HG03045 (cell line): ENCODE data around the gene UHRF1.
"Not testable (repeated sequence)": the region's sequence is repeated elsewhere in the genome, so short reads cannot be mapped to it uniquely, and the experiment has no call there.

Experiments
- ATAC-seq: cut with Tn5 transposase; IDR thresholded peaks from one replicate; pipeline ENCODE4 v1.9.1; 2021; ENCODE audit warnings: mild to moderate bottlenecking, moderate library complexity; ENCODE audit not compliant: unreplicated experiment

The UHRF1 gene

GRCh38 chr19:4909156-4909896 lies at the start of gene UHRF1:
TSS of gene UHRF1 (plus strand) at chr19:4909501. CDS start at chr19:4910886, 1,385 bp downstream.
- ATAC-seq = no peak

GRCh38 chr19:4859697-4860096 lies 49.6 kb upstream of the UHRF1 start:
- ATAC-seq = no peak

GRCh38 chr19:4861147-4861546 lies 48.2 kb upstream of the UHRF1 start:
- ATAC-seq = no peak

- no peak for ATAC-seq
Measured at GRCh38 chr19:4866595-4867424, 42.5 kb upstream of the UHRF1 start.

- peak; percentile 70 for ATAC-seq
Measured at GRCh38 chr19:4867534-4868285, 41.6 kb upstream of the UHRF1 start, which contains the start of gene PLIN3. TSS of gene PLIN3 (minus strand) at chr19:4867667. CDS start at chr19:4861394, 6,273 bp downstream.

- no peak for ATAC-seq
Measured at GRCh38 chr19:4868286-4868834, 40.9 kb upstream of the UHRF1 start.

- ATAC-seq = no peak
Measured at GRCh38 chr19:4870025-4870700, 39.1 kb upstream of the UHRF1 start.

GRCh38 chr19:4871711-4872110 lies 37.6 kb upstream of the UHRF1 start:
- ATAC-seq = no peak

- ATAC-seq = no peak
Measured at GRCh38 chr19:4873930-4874329, 35.4 kb upstream of the UHRF1 start.

GRCh38 chr19:4877753-4878490 lies 31.4 kb upstream of the UHRF1 start:
- no peak for ATAC-seq

GRCh38 chr19:4878491-4878968 lies 30.8 kb upstream of the UHRF1 start:
- no peak for ATAC-seq

GRCh38 chr19:4879041-4879440 lies 30.3 kb upstream of the UHRF1 start:
- ATAC-seq = no peak

GRCh38 chr19:4882874-4883273 lies 26.4 kb upstream of the UHRF1 start:
- not testable (repeated sequence) for ATAC-seq

GRCh38 chr19:4884993-4885392 lies 24.3 kb upstream of the UHRF1 start:
- ATAC-seq = not testable (repeated sequence)

GRCh38 chr19:4887803-4888202 lies 21.5 kb upstream of the UHRF1 start:
- not testable (repeated sequence) for ATAC-seq

- no peak for ATAC-seq
Measured at GRCh38 chr19:4889034-4889815, 20.1 kb upstream of the UHRF1 start.

GRCh38 chr19:4891066-4891465 lies 18.2 kb upstream of the UHRF1 start:
- no peak for ATAC-seq

GRCh38 chr19:4892962-4893361 lies 16.3 kb upstream of the UHRF1 start:
- not testable (repeated sequence) for ATAC-seq

GRCh38 chr19:4896372-4896771 lies 12.9 kb upstream of the UHRF1 start:
- no peak for ATAC-seq
